ENCODE results near the gene SPANXN3. TPM values are rescaled to one million over a fixed set of nuclear protein-coding genes. Genes with fewer than 3 reads are reported as not detected.
"Not testable (repeated sequence)": the region's sequence is repeated elsewhere in the genome, so short reads cannot be mapped to it uniquely, and the experiment has no call there.

Gene SPANXN3
- total RNA-seq (not detected), polyA plus RNA-seq (ENCODE audit: insufficient read length in 2 of 2) (not detected)
- long read RNA-seq, donor 1: 0 reads
- long read RNA-seq, donor 2: 0 reads
- long read RNA-seq, donor 3: 0 reads
- long read RNA-seq, donor 4: 0 reads

GRCh38 chrX:143517375-143517774 is at the start of gene SPANXN3:
TSS of gene SPANXN3 (minus strand) at chrX:143517475. CDS start at chrX:143517391, 84 bp downstream.
- not testable (repeated sequence) for H3K27me3 ChIP-seq (ENCODE audit: control insufficient read depth, insufficient read depth, low read length); DNase-seq (ENCODE audit: low read depth in 4 of 6, low spot score in 6 of 6); H3K27ac ChIP-seq (ENCODE audit: low read depth, low read length); H3K4me3 ChIP-seq (ENCODE audit: low read depth, low read length); H3K4me1 ChIP-seq (ENCODE audit: control insufficient read depth, insufficient read depth, low read length); H3K36me3 ChIP-seq (ENCODE audit: control insufficient read depth, insufficient read depth, low read length); H3K9me3 ChIP-seq (ENCODE audit: control insufficient read depth, insufficient read depth, low read length)
- WGBS (ENCODE audit: insufficient coverage): no CpG with 5 or more reads among the region's 5 CpGs

GRCh38 chrX:143536176-143536575 is 18.9 kb upstream of the SPANXN3 start:
- WGBS (ENCODE audit: insufficient coverage): 62% methylated on average over 2 of the region's 3 CpGs
- H3K27me3 ChIP-seq (ENCODE audit: control insufficient read depth, insufficient read depth, low read length): no peaks in the 10 kb centered on the region
- no peak overlapping the region for H3K27ac ChIP-seq (ENCODE audit: low read depth, low read length)
- peak in 2 of 6 donors; percentile 31 to 44 for DNase-seq (ENCODE audit: low read depth in 4 of 6, low spot score in 6 of 6)
- H3K9me3 ChIP-seq (ENCODE audit: control insufficient read depth, insufficient read depth, low read length): no peaks in the 10 kb centered on the region
- no peaks in the 10 kb centered on the region for H3K4me1 ChIP-seq (ENCODE audit: control insufficient read depth, insufficient read depth, low read length)
- no peak overlapping the region for H3K4me3 ChIP-seq (ENCODE audit: low read depth, low read length)
- no peaks in the 10 kb centered on the region for H3K36me3 ChIP-seq (ENCODE audit: control insufficient read depth, insufficient read depth, low read length)

- WGBS (ENCODE audit: insufficient coverage): 60% methylated on average over 4 of the region's 6 CpGs
- not testable (repeated sequence) for H3K27me3 ChIP-seq (ENCODE audit: control insufficient read depth, insufficient read depth, low read length); H3K4me1 ChIP-seq (ENCODE audit: control insufficient read depth, insufficient read depth, low read length)
These were observed 15.1 kb downstream of the SPANXN3 start for GRCh38 chrX:143502196-143502595.

GRCh38 chrX:143500751-143501150 is 16.5 kb downstream of the SPANXN3 start:
- WGBS (ENCODE audit: insufficient coverage): 64% methylated on average over 3 of the region's 3 CpGs
- peaks cover 11% of the 10 kb centered on the region for H3K9me3 ChIP-seq (ENCODE audit: control insufficient read depth, insufficient read depth, low read length)
- no peaks in the 10 kb centered on the region for H3K4me1 ChIP-seq (ENCODE audit: control insufficient read depth, insufficient read depth, low read length)
- H3K36me3 ChIP-seq (ENCODE audit: control insufficient read depth, insufficient read depth, low read length): no peaks in the 10 kb centered on the region
- no peak overlapping the region for H3K4me3 ChIP-seq (ENCODE audit: low read depth, low read length)
- no peak for DNase-seq (ENCODE audit: low read depth in 4 of 6, low spot score in 6 of 6)
- no peaks in the 10 kb centered on the region for H3K27me3 ChIP-seq (ENCODE audit: control insufficient read depth, insufficient read depth, low read length)
- no peak overlapping the region for H3K27ac ChIP-seq (ENCODE audit: low read depth, low read length)

More at GRCh38 chrX:143502196-143502595, 15.1 kb downstream of the SPANXN3 start:
- H3K4me3 ChIP-seq (ENCODE audit: low read depth, low read length); H3K36me3 ChIP-seq (ENCODE audit: control insufficient read depth, insufficient read depth, low read length); DNase-seq (ENCODE audit: low read depth in 4 of 6, low spot score in 6 of 6); H3K9me3 ChIP-seq (ENCODE audit: control insufficient read depth, insufficient read depth, low read length); H3K27ac ChIP-seq (ENCODE audit: low read depth, low read length): not testable (repeated sequence)

GRCh38 chrX:143486105-143486504 is 31.2 kb downstream of the SPANXN3 start:
- no peak for DNase-seq (ENCODE audit: low read depth in 4 of 6, low spot score in 6 of 6)
- no peaks in the 10 kb centered on the region for H3K9me3 ChIP-seq (ENCODE audit: control insufficient read depth, insufficient read depth, low read length)
- H3K4me1 ChIP-seq (ENCODE audit: control insufficient read depth, insufficient read depth, low read length): no peaks in the 10 kb centered on the region
- no peak overlapping the region for H3K27ac ChIP-seq (ENCODE audit: low read depth, low read length)
- H3K27me3 ChIP-seq (ENCODE audit: control insufficient read depth, insufficient read depth, low read length): no peaks in the 10 kb centered on the region
- H3K36me3 ChIP-seq (ENCODE audit: control insufficient read depth, insufficient read depth, low read length): no peaks in the 10 kb centered on the region
- no peak overlapping the region for H3K4me3 ChIP-seq (ENCODE audit: low read depth, low read length)
- 68% methylated on average over 8 of the region's 8 CpGs for WGBS (ENCODE audit: insufficient coverage)

- H3K27me3 ChIP-seq (ENCODE audit: control insufficient read depth, insufficient read depth, low read length): no peaks in the 10 kb centered on the region
- WGBS (ENCODE audit: insufficient coverage): 75% methylated on average over 4 of the region's 4 CpGs
- H3K27ac ChIP-seq (ENCODE audit: low read depth, low read length): no peak overlapping the region
- no peaks in the 10 kb centered on the region for H3K9me3 ChIP-seq (ENCODE audit: control insufficient read depth, insufficient read depth, low read length)
- H3K4me3 ChIP-seq (ENCODE audit: low read depth, low read length): no peak overlapping the region
- H3K4me1 ChIP-seq (ENCODE audit: control insufficient read depth, insufficient read depth, low read length): no peaks in the 10 kb centered on the region
- H3K36me3 ChIP-seq (ENCODE audit: control insufficient read depth, insufficient read depth, low read length): no peaks in the 10 kb centered on the region
- no peak for DNase-seq (ENCODE audit: low read depth in 4 of 6, low spot score in 6 of 6)
These were observed 40.5 kb downstream of the SPANXN3 start for GRCh38 chrX:143476751-143477150.

GRCh38 chrX:143472347-143472938 is 44.8 kb downstream of the SPANXN3 start:
- Histone ChIP-seq H3K4me3 (ENCODE audit: low read depth, low read length) (no peak overlapping the region), H3K4me1 (ENCODE audit: control insufficient read depth, insufficient read depth, low read length) (no peaks in the 10 kb centered on the region), H3K9me3 (ENCODE audit: control insufficient read depth, insufficient read depth, low read length) (peaks cover 3% of the 10 kb centered on the region), H3K27ac (ENCODE audit: low read depth, low read length) (no peak overlapping the region), H3K27me3 (ENCODE audit: control insufficient read depth, insufficient read depth, low read length) (no peaks in the 10 kb centered on the region), H3K36me3 (ENCODE audit: control insufficient read depth, insufficient read depth, low read length) (no peaks in the 10 kb centered on the region)
- DNase-seq (ENCODE audit: low read depth in 4 of 6, low spot score in 6 of 6): peak in 1 of 6 donors; percentile 41
- WGBS (ENCODE audit: insufficient coverage): no CpG with 5 or more reads among the region's 1 CpG

GRCh38 chrX:143466130-143466529 is 51.1 kb downstream of the SPANXN3 start:
- DNase-seq (ENCODE audit: low read depth in 4 of 6, low spot score in 6 of 6): no peak
- H3K4me1 ChIP-seq (ENCODE audit: control insufficient read depth, insufficient read depth, low read length): no peaks in the 10 kb centered on the region
- WGBS (ENCODE audit: insufficient coverage): no CpG with 5 or more reads among the region's 1 CpG
- no peak overlapping the region for H3K27ac ChIP-seq (ENCODE audit: low read depth, low read length)
- H3K36me3 ChIP-seq (ENCODE audit: control insufficient read depth, insufficient read depth, low read length): no peaks in the 10 kb centered on the region
- no peaks in the 10 kb centered on the region for H3K27me3 ChIP-seq (ENCODE audit: control insufficient read depth, insufficient read depth, low read length)
- peaks cover 3% of the 10 kb centered on the region for H3K9me3 ChIP-seq (ENCODE audit: control insufficient read depth, insufficient read depth, low read length)
- H3K4me3 ChIP-seq (ENCODE audit: low read depth, low read length): no peak overlapping the region

- H3K27me3 ChIP-seq (ENCODE audit: control insufficient read depth, insufficient read depth, low read length): no peaks in the 10 kb centered on the region
- 82% methylated on average over 6 of the region's 10 CpGs for WGBS (ENCODE audit: insufficient coverage)
- no peaks in the 10 kb centered on the region for H3K4me1 ChIP-seq (ENCODE audit: control insufficient read depth, insufficient read depth, low read length)
- H3K36me3 ChIP-seq (ENCODE audit: control insufficient read depth, insufficient read depth, low read length): no peaks in the 10 kb centered on the region
- no peak overlapping the region for H3K27ac ChIP-seq (ENCODE audit: low read depth, low read length)
- no peak overlapping the region for H3K4me3 ChIP-seq (ENCODE audit: low read depth, low read length)
- no peak for DNase-seq (ENCODE audit: low read depth in 4 of 6, low spot score in 6 of 6)
- H3K9me3 ChIP-seq (ENCODE audit: control insufficient read depth, insufficient read depth, low read length): no peaks in the 10 kb centered on the region
These were observed 54.6 kb downstream of the SPANXN3 start for GRCh38 chrX:143462696-143463095.

- Histone ChIP-seq H3K4me1 (ENCODE audit: control insufficient read depth, insufficient read depth, low read length) (no peaks in the 10 kb centered on the region), H3K9me3 (ENCODE audit: control insufficient read depth, insufficient read depth, low read length) (no peaks in the 10 kb centered on the region), H3K27me3 (ENCODE audit: control insufficient read depth, insufficient read depth, low read length) (no peaks in the 10 kb centered on the region), H3K36me3 (ENCODE audit: control insufficient read depth, insufficient read depth, low read length) (no peaks in the 10 kb centered on the region), H3K27ac (ENCODE audit: low read depth, low read length) (no peak overlapping the region), H3K4me3 (ENCODE audit: low read depth, low read length) (no peak overlapping the region)
- no CpG with 5 or more reads among the region's 3 CpGs for WGBS (ENCODE audit: insufficient coverage)
- DNase-seq (ENCODE audit: low read depth in 4 of 6, low spot score in 6 of 6): peak in 1 of 6 donors; percentile 5
These were observed 55.7 kb downstream of the SPANXN3 start for GRCh38 chrX:143461606-143462005.
